Hematopoietic multipotent progenitor cell (in vitro differentiated cells): ENCODE measurements around the gene UTP11. TPM values are rescaled to one million over a fixed set of nuclear protein-coding genes. Genes with fewer than 3 reads are reported as not detected.
"Not testable (repeated sequence)": the region's sequence is repeated elsewhere in the genome, so short reads cannot be mapped to it uniquely, and the experiment has no call there.

Source experiments
- DNase-seq, 3 donors: peaks; one replicate each; pipeline ENCODE4 v3.0.0-alpha.2; 2011 to 2015; ENCODE audit warnings: low read depth in 2 of 3, low spot score in 2 of 3
- total RNA-seq: library from RNA; depleted of rRNA; stranded (reverse); fragments of >200 nt; gene quantifications from one replicate; pipeline ENCODE4 v1.2.3, GENCODE V29; 2012

Gene UTP11
- total RNA-seq, 1 donor, result 11.3 TPM

DNA sequence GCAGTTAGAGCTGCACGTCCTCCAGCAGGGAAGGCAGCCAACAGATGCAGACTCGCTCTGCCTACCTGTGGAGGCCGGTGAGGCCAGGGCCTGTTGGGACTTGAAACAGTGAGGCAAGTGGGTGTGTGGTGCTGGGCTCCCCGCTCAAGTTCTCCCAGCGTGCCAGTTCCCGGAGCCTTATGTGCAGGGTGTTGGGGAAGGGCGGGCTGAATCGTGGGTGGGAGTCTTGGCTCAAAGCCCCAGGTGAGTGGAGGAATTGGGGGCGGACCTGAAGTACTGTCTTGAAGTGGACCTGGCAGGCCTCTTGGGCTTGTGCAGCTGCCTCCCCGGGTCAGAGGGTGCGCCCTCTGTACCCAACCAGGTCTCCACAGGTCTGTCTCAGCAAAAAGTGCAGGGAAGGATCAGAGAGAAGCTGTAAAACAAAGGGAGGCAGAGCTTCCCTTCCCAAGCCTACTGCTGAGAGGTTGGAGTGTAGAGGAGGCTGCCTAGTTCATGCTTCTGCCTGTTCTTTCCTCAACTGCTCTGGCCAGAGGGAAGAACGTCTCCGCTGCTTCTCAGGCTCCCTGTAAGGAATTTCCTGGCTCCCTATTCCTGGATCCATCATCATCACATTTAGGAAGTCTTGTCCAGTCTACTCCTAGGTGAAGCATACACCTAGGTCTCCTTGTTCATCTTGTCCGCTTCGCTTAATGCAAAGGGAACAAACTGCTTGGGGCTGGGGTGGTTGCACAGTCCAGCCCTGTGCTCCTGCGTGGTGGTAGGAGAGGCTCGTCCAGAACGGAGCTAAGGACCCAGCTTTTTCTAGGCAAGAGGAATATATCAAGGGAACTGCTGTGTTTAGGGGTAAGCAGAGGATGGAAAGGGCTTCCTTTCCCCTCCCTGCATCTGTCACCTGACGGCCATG lies 14.9 kb downstream of the UTP11 start:
- no peak for DNase-seq

DNA sequence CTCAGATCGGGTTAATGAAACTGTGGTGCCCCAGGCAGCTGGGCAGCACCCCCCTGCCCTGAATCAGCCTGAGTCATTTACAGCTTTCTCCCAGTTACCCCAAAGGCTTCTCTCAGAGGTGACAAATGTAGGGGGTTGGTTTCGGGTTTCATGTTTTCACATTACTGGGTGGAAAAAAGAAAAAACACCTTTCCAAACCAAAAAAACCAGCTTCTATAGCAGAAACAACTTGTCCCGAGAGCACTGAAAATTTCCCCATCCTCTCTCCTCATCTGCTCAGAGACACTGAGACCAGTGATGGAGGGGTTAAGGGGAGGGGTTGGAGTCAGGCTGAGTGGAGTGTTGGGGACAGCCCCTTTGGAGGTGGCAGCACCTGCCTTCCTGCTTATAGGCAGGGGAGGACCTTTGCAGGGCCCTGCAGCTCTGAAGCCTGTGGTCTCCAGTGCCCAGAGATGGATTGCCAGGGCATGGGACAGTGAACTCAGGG lies 15.6 kb downstream of the UTP11 start:
- DNase-seq, result no peak

DNA sequence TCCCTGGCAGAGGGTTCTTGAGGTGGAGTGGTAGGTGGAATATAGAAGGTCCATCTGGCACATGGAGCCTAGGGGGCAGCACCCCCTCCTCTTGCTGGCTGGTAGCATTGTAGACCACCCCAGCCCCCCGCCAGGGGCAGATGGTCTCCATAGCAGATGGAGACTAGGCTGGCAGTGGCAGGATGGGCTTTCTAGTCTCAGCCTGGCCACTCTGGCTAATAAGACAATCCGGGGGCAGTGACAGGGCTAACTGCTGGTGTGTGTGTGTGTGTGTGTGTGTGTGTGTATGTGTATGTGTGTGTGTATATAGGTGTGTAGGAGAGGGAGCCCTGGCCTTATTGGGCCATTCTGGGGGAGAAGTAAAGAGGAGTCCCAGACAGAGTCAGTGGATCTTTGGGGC lies 16.1 kb downstream of the UTP11 start:
- no peak for DNase-seq

DNA sequence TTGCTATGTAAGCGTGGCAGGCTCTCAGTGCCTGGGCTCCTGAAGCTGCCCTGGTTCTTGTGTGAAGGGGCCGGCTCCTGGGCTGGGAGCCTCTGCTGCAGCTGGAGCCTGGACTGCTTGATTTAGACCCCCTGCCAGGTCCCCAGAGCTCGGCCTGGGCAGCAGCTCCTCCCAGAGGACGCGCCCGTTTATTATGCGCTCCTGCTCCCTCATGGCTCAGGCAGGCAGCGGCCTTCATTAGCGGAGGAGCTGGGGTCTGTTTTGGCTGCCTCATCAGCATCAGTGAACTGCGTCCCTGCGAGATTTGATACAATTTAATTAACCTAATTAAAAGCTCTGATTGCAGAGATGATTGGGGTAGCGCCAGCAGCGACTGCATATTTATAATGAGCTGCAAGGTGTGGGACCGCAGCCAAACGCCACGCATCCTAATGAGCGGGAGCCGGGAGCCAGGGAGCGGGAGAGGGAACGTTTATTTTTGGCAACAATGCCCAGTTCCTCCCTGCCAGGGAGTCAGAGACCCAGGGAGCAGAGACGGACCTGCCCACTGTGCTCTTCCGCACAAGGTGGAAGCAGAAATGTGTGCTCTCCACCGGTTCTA lies 16.6 kb downstream of the UTP11 start:
- no peak for DNase-seq

DNA sequence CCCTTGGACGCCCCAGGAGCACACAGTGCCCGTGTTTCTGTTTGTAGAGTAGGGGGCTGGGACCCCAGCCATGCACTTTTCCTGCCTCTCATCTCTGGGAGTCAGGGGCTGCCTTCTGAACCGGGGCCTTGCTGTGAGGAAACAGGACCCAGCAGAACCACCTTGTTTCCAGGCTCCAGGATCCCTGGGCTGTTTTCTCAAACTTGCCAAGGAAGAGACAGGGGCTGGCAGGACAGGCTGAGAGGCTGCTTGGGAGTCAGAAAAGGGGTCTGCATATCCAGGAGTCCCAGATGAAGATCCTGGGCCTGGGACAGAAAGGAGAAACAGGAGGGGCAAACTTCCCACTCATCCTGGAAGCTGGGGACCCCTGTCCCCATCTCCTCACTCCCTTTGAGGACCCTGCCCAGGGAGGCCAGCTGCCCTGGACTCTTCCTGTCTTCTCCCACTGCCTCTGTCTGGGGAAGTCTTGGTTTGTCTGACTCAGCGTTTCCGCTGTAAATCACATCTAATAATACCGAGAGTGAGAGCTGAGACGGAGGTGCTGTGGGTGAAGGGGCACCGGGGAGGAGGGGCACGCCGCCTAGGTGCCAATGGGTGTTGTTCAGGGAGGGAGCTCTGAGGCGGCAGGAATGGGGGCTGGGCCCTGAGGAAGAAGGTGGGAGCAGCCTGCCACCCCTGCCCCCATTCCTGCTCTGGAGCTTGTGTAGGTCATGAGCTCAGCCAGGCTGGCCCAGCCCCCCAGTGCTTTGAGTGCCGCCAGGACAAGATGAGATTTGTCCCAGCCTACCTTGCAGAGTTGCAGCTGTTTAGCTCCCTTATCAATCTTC lies 17.4 kb downstream of the UTP11 start:
- DNase-seq, result peak in 2 of 3 donors; percentile 73 to 78

DNA sequence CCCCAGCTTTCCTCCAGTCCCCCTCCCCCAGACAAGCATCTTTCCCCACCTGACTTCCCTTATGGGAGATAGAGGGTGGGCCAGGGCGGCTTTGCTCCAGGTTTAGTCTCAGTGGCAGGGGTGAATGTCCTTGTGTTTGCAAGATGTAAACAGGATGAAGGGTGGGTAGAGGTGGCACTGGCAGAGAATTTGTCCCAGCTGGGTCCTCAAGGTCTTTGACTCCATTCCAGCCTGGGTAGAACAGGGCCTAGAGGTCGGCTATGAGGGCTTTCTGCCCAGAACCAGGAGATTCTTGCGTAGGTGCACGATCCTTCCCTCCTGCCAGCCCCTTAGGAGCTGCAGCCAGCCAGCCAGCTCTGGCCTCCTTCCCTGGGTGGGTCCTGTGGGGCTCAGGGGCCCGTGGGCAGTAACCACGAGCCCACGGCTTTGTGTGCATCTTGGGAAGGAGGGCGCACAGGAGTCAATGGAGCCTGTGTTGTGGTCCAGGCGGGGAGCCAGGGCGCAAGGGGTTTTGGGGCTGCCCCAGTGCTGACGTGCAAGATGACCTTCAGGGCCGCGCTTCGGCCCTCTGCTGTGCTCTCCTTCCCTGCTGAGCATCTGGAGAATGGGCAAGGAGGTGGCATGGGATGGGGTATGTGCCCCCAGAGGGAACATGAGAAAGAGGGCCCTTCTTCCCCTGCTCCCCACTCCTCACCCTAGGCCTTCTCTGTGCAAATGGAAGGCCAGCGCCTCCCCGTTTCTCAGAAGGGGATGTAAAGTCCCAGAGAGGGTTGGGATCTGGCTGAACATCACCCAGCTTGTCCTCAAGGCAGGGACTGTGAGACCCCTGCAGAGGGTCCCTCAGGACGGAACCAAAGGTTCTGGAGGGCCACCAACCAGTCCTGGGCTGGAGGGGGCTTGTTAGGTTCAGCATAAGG lies 18.3 kb downstream of the UTP11 start:
- DNase-seq, result no peak

DNA sequence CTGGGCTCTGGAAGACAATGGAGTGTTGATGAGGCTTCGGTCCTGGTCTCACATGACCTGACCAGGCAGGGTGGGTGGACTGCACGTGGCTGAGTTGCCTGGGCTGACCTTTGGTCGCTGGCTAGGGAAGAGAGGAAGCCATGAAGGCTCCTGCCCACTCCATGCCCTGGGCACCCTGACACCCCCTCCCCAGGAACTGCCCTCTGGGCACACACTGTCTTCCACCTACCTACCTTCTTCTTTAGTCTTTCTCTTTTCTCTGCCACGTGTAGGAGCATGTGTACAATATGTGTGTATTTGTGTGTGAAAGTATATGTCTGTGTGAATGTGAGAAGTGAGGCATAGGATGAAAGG lies 19.0 kb downstream of the UTP11 start:
- no peak for DNase-seq

DNA sequence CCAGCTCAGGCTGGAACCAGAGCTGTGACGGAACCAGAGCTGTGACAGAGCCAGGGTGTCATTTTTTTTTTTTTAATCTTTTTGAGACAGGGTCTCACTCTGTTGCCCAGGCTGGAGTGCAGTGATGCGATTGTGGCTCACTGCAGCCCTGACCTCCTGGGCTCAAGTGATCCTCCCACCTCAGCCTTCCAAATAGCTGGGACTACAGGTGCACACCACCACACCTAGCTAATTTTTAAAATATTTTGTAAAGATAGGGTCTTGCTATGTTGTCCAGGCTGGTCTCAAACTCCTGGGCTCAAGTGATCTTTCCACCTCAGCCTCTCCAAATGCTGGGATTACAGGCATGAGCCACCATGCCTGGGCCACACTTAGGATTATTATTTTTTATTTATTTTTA lies 20.5 kb downstream of the UTP11 start:
- DNase-seq, result not testable (repeated sequence)

DNA sequence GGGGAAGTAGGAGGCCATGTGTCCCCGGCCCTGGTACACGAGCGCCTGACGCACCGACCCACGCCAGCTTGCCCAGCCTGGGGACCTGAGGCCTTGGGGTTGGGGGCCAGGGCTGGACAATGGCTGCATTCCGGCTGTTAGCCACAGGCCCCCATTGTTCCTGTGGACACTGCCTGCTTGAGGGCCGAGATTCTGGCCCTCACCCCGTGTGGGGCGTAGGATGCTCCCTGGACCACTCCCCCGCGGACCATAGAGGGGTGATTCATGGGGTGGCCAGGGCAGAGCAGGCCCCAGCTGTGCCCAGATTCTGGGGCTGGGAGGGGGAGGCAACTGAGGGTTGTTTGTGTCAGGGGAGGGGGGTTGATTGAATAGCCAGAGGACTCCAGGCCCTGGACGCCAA lies 22.3 kb downstream of the UTP11 start:
- DNase-seq, result no peak

DNA sequence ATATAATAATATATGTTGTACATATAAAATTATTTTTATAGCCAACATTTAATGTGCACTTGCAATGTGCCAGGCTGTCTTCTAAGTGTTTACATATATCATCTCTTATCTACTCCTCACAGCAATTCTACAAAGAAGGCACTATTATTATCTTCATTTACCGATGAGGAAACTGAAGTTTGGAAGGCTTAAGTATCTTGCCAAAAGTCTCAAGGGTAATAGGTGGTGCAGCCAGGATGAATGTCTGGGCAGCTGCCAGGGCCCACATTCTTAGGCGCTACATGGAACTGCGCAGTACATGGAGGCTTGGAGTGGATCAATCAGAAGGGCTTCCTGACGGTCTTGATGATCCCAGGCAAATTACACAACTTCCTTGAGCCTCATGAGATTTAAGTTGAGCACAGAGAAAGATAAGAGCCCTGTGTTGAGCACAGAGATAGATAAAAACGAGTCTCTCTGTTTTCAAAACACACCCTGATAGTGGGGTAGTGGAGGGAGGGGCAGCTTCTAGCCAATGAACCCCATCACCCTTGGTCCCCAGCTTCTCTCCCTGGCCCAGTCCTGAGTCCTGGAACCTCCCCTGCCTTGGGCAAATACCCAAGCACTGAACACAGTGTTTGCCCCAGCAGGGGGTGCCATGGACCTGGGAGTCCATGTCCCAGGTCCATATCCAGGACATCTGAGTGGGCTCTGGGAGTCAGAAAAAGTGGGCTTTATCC lies 24.8 kb downstream of the UTP11 start:
- peak in 1 of 3 donors; percentile 39 for DNase-seq

DNA sequence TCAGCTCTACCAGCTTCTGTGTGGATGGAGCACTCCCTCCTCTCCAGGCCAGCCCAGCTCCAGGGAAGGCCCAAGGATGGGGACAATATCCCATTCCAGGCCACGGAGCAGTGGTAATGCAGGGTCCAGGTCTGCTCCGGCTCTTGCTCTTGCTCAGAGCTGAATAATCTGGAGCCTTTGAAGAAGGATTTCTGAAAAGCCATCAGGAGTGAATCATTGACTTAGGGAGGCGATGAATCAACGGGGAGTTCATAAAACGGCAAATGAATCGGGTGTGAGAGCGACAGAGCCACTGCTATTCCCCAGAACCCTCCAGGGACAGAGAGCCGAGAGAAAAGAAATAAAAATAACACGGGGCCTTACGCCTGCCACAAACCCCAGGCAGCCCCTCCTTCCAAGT lies 26.3 kb downstream of the UTP11 start:
- DNase-seq, result no peak

DNA sequence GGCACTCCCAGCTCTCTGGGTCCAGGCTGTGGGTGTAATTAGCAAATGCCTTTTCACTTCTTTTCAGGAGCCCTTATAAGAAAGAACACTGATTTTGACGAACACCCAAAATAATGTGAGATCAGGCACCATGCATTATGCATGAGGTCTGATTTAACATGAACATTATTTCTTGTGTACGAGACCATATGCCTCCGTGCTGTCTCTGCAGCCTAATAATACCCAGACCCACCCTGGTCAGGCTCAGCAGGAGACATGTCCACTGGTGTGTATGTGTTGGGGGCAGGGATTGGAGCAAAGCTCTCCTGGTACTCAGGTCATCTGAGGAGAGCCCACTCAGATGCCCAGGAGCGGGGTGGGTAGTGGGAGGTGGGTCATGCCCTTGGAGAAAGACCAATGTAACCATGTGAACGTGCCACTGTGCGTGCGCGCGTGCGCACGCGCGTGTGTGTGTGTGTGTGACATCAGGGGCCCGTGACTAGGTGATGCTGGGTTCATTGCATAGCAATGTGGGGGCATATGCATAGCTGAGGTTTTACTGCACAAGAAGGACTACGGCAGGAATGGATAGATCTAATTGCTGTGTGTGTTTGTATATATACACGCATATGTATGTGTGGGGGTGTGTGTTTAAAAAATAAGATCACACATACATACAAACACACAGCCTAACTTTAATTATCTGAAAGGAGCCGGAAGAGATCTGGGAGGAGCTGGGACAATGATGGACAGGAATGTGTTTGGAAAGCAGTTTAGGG lies 27.0 kb downstream of the UTP11 start:
- no peak for DNase-seq

DNA sequence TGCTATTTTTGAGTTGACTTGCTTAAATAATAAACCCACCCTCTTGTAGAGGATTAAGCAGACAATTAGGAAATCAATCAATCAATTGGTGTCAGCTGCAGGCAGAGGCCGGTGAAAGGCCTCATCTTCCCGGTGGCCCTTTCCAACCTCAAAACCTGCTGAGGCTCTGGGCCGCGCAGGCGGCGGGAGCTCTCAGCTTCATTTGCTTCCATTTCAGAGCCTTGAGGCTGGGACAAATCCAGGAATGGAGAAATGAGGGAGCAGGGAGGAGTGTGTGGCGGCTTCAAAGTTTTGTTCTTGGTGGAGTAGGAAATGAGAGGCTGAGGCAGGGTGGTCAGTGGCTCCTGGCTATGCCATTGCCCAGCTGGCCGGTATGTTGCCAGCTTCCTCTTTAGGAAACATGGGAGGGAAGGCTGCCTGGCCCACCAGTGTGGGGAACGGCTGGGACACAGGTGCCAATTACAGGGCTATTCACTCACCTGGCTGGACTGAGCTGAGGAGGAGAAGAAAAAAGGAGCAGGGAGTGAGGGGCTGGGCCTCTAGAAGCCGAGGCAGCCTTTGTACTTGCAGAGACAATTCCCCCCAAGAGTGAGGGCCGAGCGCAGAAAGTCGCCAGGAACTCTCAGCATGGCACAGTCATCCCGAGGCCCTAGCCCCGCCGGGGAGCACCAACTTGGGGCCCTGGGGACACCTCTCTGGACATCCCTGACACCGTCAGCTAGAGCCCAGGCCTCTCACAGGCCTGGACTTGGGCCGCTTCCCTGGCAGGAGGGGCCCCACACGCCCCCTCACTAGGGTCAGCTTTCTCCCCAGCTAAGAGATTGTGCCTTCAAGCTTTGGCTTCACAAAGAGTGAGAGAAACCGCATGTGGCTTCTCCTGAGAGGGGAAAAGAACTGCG lies 29.7 kb downstream of the UTP11 start:
- DNase-seq, result no peak

DNA sequence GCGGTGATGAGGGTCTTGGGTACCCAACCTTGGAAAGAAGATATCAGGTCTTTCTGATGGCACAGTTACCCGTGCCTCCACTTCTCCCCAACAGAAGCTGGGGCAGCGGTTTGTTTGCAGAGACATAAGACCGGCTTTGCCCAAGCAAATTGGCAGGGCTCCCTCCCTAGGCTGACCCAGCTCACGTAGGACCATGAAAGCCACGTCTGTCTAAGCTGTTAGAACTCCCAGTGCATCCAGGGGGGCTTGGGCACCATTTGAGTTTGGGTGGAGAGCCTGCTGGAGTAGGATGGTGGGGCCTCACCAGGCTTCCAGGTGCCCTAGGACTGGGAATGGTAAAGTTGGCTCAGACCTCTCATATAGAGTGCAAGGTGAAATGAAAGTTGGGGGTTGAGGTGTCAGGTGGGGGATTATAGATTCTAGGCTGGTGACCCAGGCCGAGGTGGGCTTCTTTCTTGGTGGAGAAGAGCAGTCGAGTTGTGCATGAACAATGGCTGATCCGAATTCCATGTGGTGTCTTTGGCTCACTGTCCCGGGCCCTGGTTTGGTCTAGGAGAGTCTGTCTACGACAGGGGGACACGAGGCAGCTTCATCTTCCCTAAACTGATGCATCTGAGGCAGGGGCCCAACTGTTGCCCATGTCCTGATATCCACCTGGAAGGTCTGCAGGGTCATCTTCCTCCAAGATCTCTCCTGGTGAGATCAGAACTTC lies 30.7 kb downstream of the UTP11 start:
- no peak for DNase-seq

DNA sequence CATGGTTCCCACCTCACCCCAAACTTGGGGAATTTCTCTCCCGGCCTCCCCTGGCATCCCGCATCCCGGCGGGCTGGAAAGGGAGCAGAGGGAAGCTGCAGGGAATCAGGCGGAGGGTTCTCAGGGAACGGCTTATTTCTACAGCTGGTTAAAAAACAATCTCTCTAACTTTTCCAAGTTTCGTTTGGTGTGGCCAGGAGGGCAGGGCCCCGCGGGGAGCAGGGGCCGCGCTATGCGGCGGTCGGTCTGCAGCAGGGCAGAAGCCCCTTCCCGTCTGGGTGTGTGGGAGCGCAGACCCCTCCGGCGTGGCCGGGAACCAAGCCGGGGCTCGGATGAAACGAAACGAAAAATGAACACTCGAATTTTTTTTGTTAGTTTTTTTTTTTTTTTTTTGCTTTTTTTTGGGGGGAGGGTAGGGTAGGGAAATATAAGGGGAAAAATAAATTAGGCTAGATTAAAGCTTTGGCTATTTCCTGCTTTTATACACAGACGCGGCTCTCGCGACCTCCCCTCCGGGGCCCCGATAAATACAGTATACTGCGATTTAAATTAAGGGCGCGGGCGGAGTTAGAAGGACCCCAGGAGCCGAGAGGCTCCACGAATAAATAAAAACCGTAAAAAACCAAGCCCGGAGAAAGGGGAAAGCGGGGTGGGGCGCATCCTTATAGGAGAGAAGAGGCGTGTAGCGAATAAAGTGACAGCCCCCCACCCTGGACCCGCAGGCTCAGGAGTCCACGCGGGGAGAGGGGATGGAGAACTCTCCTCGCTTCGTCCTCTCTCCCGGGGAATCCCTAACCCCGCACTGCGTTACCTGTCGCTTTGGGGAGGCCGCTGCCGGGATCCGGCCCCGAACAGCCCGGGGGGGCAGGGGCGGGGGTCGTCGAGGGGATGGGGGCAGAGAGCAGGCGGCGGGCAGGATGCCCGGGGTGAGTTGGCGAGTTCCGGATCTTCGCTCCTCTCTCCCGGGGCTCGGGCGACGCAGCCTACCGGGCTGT lies 32.0 kb downstream of the UTP11 start:
- no peak for DNase-seq
